HL-60 (cell line): Measurements from ENCODE around the gene KCNH2.

Experiments used
- DNase-seq, 2 experiments: peaks; one replicate each; pipeline ENCODE4 v3.0.0-alpha.2; 2010 to 2020; ENCODE audit warnings: low read depth in 1 of 2, low spot score in 1 of 2
- H3K27ac ChIP-seq: fragments of 250-450 bp; sonication (Bioruptor Pico); replicated peaks from 2 replicates; pipeline ENCODE4 v1.5.1; 2020; ENCODE audit warnings: mild to moderate bottlenecking, moderate library complexity
- H3K27me3 ChIP-seq: fragments of 250-450 bp; sonication (Bioruptor Pico); 2 replicates; pipeline ENCODE4 v1.5.1; 2021; ENCODE audit warnings: mild to moderate bottlenecking, moderate library complexity; ENCODE audit not compliant: insufficient read depth, poor library complexity, severe bottlenecking
- H3K4me3 ChIP-seq: replicated peaks from 2 replicates; pipeline ENCODE4 v1.5.1; 2011; ENCODE audit warnings: mild to moderate bottlenecking, control low read depth, low read length; ENCODE audit not compliant: insufficient read depth
- CTCF ChIP-seq: IDR thresholded peaks from one replicate; pipeline ENCODE4 v1.5.1; 2011; ENCODE audit warnings: low read length, control low read depth, inconsistent platforms; ENCODE audit not compliant: insufficient read depth
- GABPA ChIP-seq: IDR thresholded peaks from 2 replicates; pipeline ENCODE4 v1.6.1; 2012; ENCODE audit warnings: low read depth
- POLR2AphosphoS5 ChIP-seq: IDR thresholded peaks from 2 replicates; pipeline ENCODE4 v1.6.1; 2012; ENCODE audit warnings: low read depth
- REST ChIP-seq: IDR thresholded peaks from 2 replicates; pipeline ENCODE4 v1.6.1; 2012; ENCODE audit warnings: low read depth; ENCODE audit not compliant: insufficient replicate concordance
- SPI1 ChIP-seq: IDR thresholded peaks from 2 replicates; pipeline ENCODE4 v1.6.1; 2012; ENCODE audit warnings: low read depth, mild to moderate bottlenecking, borderline replicate concordance

The KCNH2 gene

GRCh38 chr7:150965273-150965830 lies 12.8 kb downstream of the KCNH2 start:
- DNase-seq = no peak
- Histone ChIP-seq H3K27me3 (peaks cover 22% of the 10 kb centered on the region), H3K27ac (no peak overlapping the region), H3K4me3 (no peak overlapping the region)
- TF ChIP-seq CTCF (no peak), REST (no peak), POLR2AphosphoS5 (no peak), SPI1 (no peak), GABPA (no peak)

GRCh38 chr7:150964593-150965111 lies 13.5 kb downstream of the KCNH2 start:
- no peak overlapping the region for H3K4me3 ChIP-seq
- TF ChIP-seq REST (no peak), SPI1 (no peak), GABPA (no peak), POLR2AphosphoS5 (no peak), CTCF (no peak)
- no peak for DNase-seq
- peaks cover 22% of the 10 kb centered on the region for H3K27me3 ChIP-seq
- H3K27ac ChIP-seq = no peak overlapping the region

- no peak for DNase-seq
- no peak overlapping the region for H3K4me3 ChIP-seq
- H3K27ac ChIP-seq = no peak overlapping the region
- TF ChIP-seq REST = no peak
- TF ChIP-seq SPI1 = no peak
- no peak for TF ChIP-seq POLR2AphosphoS5
- no peak for TF ChIP-seq GABPA
- TF ChIP-seq CTCF = no peak
- H3K27me3 ChIP-seq = peaks cover 24% of the 10 kb centered on the region
These were observed 14.2 kb downstream of the KCNH2 start for GRCh38 chr7:150963707-150964559.
